C4-2B (cell line): ENCODE data around the gene ZFX.

ENCODE experiments used
- ZFX ChIP-seq: fragments of 450-650 bp; IDR thresholded peaks from 2 replicates; pipeline ENCODE4 v1.6.1; 2017
- TF ChIP-seq, protein P1 (sequence below): fragments of 450-650 bp; conservative IDR thresholded peaks from 2 replicates; pipeline ENCODE4 v1.5.1; 2017; ENCODE audit warnings: mild to moderate bottlenecking

DNA sequence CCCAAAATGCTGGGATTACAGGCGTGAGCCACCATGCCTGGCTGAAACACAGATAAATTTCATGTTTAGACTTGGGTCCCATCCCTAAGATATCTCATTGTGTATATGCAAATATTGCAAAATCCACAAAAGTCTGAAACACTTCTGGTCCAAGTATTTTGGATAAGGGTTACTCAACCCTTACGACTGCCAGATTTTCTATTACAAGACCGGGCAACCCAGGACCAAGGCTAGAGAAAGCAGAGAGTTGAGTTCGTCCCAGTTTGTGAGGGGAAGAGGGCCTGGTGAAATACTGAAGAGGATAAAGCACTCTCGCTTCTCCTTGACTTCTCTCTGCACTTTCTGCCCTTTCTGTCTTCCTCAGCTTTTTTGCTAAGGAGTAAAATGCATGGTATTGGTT lies 34.5 kb downstream of the ZFX start:
- TF ChIP-seq, protein P1, sequence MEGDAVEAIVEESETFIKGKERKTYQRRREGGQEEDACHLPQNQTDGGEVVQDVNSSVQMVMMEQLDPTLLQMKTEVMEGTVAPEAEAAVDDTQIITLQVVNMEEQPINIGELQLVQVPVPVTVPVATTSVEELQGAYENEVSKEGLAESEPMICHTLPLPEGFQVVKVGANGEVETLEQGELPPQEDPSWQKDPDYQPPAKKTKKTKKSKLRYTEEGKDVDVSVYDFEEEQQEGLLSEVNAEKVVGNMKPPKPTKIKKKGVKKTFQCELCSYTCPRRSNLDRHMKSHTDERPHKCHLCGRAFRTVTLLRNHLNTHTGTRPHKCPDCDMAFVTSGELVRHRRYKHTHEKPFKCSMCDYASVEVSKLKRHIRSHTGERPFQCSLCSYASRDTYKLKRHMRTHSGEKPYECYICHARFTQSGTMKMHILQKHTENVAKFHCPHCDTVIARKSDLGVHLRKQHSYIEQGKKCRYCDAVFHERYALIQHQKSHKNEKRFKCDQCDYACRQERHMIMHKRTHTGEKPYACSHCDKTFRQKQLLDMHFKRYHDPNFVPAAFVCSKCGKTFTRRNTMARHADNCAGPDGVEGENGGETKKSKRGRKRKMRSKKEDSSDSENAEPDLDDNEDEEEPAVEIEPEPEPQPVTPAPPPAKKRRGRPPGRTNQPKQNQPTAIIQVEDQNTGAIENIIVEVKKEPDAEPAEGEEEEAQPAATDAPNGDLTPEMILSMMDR: no peak
- TF ChIP-seq ZFX: no peak
